Neutrophil (primary cell): ENCODE data around the gene TAB2.
"Not testable (repeated sequence)": the region's sequence is repeated elsewhere in the genome, so short reads cannot be mapped to it uniquely, and the experiment has no call there.

Experiments used
- H3K27ac ChIP-seq: fragments of 200-600 bp; sonication (generic); 2 replicates; pipeline ENCODE4 v1.5.1; 2016; ENCODE audit warnings: mild to moderate bottlenecking, moderate library complexity
- H3K27me3 ChIP-seq: fragments of 200-600 bp; sonication (generic); 2 replicates; pipeline ENCODE4 v1.6.0; 2016; ENCODE audit warnings: mild to moderate bottlenecking
- H3K36me3 ChIP-seq: fragments of 200-600 bp; sonication (generic); 2 replicates; pipeline ENCODE4 v1.5.1; 2017
- H3K4me1 ChIP-seq, 2 experiments: fragments of 200-600 bp in 1 of 2; sonication (generic) in 1 of 2; 1 replicate in 1 of 2; 2 replicates in 1 of 2; pipeline versions ENCODE4 v1.5.1 to v1.6.1; 2013 to 2016; ENCODE audit warnings: low read depth in 1 of 2, low read length in 1 of 2, mild to moderate bottlenecking in 1 of 2, moderate library complexity in 1 of 2; ENCODE audit not compliant: control insufficient read depth in 1 of 2, insufficient read depth in 1 of 2
- H3K4me3 ChIP-seq, 2 experiments: fragments of 200-600 bp in 1 of 2; sonication (generic) in 1 of 2; 1 replicate in 1 of 2; 2 replicates in 1 of 2; pipeline ENCODE4 v1.5.1; 2013 to 2016; ENCODE audit warnings: low read depth in 1 of 2, low read length in 1 of 2, mild to moderate bottlenecking in 1 of 2, moderate library complexity in 1 of 2
- H3K9me3 ChIP-seq: fragments of 200-600 bp; sonication (generic); 2 replicates; pipeline ENCODE4 v1.5.1; 2016
- TF ChIP-seq, protein P1 (sequence below): fragments of 200-600 bp; sonication (generic); IDR thresholded peaks from 2 replicates; pipeline ENCODE4 v1.5.1; 2016; ENCODE audit warnings: antibody characterized with exemption

TAB2 gene

GRCh38 chr6:149316108-149316727, 1.3 kb upstream of the TAB2 start:
- H3K27me3 ChIP-seq = no peaks in the 10 kb centered on the region
- TF ChIP-seq, protein P1, sequence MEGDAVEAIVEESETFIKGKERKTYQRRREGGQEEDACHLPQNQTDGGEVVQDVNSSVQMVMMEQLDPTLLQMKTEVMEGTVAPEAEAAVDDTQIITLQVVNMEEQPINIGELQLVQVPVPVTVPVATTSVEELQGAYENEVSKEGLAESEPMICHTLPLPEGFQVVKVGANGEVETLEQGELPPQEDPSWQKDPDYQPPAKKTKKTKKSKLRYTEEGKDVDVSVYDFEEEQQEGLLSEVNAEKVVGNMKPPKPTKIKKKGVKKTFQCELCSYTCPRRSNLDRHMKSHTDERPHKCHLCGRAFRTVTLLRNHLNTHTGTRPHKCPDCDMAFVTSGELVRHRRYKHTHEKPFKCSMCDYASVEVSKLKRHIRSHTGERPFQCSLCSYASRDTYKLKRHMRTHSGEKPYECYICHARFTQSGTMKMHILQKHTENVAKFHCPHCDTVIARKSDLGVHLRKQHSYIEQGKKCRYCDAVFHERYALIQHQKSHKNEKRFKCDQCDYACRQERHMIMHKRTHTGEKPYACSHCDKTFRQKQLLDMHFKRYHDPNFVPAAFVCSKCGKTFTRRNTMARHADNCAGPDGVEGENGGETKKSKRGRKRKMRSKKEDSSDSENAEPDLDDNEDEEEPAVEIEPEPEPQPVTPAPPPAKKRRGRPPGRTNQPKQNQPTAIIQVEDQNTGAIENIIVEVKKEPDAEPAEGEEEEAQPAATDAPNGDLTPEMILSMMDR = no peak
- H3K36me3 ChIP-seq = no peaks in the 10 kb centered on the region
- H3K9me3 ChIP-seq = no peaks in the 10 kb centered on the region
- H3K4me1 ChIP-seq = peaks cover 30 to 37% of the 10 kb centered on the region in 2 experiments
- H3K27ac ChIP-seq = peak overlapping the region; percentile 98
- H3K4me3 ChIP-seq = peak overlapping the region; percentile 90 to 91

DNA sequence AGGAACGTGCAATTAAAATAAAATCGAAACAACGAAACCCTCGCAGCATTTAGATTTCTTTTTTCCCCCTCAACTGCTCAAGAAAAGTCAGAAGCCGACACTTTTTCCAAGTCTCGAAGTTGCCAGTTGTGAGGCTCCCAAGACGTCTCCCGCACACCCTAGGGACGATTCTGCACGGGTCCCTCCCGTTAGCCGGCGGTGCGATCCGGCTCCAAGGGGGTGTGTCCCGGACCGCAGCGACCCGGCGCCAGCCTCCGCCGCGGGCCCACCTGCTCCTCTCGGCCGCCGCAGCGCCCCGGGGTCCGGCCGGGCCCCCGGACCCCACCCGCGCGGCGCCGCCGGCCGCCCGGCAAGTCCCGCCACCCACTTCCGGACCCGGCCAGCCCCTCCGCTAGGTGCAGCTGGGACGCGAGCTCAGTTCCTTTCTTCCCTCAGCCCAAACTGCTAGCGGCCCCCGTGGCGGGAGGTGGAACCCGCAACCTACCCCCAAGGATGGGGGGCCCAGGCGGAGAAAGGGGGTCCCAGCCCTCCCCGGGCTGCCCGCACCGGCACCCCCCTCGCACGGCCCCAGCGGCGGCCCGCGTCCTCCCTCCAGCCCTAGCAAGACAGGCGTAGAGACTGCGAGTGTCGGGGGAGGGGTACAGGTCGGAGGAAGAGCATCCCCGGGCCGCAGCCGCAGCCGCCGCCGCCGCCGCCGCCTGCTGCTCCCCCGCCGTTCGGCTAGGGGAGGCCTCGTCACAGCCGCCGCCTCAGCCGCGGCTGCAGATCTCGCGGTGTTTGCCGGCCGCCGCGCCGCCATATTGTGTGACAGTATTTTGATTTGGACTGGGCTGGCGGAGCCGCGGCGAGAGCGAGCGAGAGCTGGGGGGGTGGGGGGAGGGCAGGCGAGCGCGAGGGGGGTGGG, 520 bp upstream of the TAB2 start:
- TF ChIP-seq, protein P1 = no peak
- H3K36me3 ChIP-seq = no peaks in the 10 kb centered on the region
- peaks cover 37 to 38% of the 10 kb centered on the region in 2 experiments for H3K4me1 ChIP-seq
- H3K4me3 ChIP-seq = peak overlapping the region; percentile 90 to 91
- no peaks in the 10 kb centered on the region for H3K27me3 ChIP-seq
- no peaks in the 10 kb centered on the region for H3K9me3 ChIP-seq
- H3K27ac ChIP-seq = peak overlapping the region; percentile 98

DNA sequence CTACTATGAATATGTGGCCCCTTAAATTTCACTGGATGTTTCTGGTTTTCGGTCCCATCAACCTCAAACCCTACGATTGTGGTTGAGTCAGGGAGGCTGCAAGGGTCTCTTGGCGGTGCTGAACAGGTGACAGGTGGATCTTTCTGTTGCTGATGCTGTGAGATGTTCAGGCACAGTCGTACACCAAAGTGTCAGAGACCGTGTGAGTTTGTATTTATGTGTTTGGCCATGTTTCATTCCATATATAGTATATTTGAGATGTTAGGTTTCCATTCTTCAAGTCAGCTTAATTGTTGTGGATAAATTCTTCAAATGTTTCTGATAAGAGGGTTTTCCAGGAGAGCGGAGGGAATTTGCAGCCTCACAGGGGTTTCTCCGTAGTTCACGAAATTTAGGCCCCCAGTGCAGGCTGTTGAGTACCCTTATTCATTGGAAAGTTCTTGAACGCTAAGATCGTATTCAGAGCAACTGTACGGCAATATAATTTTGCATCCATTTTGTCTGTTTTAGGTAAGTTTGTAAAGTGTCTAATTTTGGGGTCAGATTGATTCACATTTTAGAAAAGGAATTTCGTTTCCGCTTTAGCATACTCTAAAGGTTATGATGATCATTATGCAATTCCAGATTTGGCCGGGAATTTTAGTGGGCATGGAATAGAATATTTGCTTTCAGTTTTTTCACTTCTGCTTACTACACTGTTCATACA, 1.2 kb downstream of the TAB2 start:
- Histone ChIP-seq H3K27ac (peak overlapping the region; percentile 98), H3K4me1 (peaks cover 37 to 47% of the 10 kb centered on the region in 2 experiments), H3K27me3 (no peaks in the 10 kb centered on the region), H3K36me3 (no peaks in the 10 kb centered on the region), H3K4me3 (peak overlapping the region; percentile 90 to 91), H3K9me3 (no peaks in the 10 kb centered on the region)
- TF ChIP-seq, protein P1 = no peak

DNA sequence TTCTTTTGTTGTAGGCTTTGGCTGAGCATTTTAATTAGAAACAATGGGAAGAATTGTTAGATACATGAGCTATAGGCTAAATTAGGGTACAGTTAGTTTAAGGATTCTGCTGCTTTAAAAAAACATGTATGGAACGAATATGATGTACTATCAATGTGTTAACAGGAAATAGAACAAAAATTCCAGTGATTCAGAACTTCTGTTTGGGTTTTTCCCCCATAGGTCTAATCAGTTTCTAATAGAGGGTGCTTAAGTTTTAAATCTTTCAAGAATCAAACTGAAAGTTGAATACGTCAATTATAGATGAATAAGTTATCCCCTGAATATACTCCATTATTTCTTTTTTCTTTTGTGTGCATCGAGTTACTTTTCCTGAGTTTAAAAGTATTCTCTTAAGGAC, 1.9 kb downstream of the TAB2 start:
- TF ChIP-seq, protein P1 = no peak
- Histone ChIP-seq H3K9me3 (no peaks in the 10 kb centered on the region), H3K36me3 (no peaks in the 10 kb centered on the region), H3K27ac (peak overlapping the region; percentile 98), H3K4me1 (peaks cover 39 to 47% of the 10 kb centered on the region in 2 experiments), H3K4me3 (peak overlapping the region; percentile 90 to 91), H3K27me3 (no peaks in the 10 kb centered on the region)

DNA sequence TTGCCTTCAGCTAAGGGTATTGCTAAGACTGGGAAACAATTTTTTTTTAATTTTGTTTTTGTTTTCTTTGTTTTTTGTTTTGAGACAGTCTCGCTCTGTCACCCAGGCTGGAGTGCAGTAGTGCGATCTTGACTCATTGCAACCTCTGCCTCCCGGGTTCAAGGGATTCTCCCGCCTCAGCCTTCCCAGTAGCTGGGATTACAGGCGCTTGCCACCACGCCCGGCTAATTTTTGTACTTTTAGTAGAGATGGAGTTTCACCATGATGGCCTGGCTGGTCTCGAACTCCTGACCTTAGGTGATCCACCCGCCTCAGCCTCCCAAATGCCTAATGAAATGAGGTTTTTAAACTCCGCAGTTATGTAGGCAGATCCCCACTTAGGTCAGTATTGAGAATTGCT, 2.5 kb downstream of the TAB2 start:
- not testable (repeated sequence) for H3K27me3 ChIP-seq, H3K36me3 ChIP-seq, H3K9me3 ChIP-seq
- Histone ChIP-seq H3K4me1 (peaks cover 43 to 47% of the 10 kb centered on the region in 2 experiments), H3K4me3 (peak overlapping the region in 1 of 2 experiments; percentile 90), H3K27ac (peak overlapping the region; percentile 98)
